ENCODE results near the gene GPANK1. TPM values are rescaled to one million over a fixed set of nuclear protein-coding genes. Genes with fewer than 3 reads are reported as not detected.

Gene GPANK1
- total RNA-seq, 1 experiment from 2014 or later, result 32.0 TPM

DNA sequence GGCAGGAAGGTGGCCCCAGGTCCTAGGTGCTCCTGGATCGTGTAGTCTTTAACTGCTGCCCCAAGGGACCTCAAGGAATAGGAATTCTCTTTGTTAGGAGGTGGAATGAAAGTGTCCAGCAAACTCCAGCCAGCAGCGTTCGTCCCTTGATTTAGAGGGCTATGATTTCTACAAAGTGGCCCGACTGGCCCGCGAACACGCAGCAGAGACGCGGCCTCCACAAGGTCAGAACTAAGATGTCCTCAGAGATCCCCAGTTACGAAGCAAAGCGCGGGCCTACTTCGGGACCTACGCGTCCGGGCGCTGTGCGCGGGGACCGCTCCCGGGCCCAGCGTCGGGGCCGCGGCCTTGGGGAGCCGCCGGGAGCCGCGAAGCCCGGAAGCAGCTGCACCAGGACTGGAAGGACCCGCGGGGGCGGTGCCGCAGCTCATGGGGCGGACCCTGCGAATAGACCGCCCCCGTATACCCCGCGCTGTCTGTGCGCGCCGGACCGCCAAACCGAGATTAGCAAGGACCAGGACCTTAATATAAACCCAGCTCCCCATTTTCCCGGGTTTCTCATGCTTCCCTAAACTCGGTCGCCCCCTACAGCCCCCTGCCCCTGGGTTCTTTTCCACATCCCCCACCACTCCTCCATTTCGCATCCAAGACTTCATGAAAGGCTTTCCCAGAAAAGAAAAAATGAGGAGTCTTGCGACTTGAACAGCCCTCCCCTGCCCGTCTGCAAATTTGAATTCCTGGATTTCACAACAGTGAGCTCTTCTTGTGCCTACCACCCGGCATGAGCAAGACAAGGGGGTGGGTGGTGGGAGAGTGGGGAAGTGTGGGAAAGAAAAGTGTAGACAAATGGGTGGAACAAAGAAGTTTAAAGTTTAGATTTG is 4.2 kb downstream of the GPANK1 start, which contains the start of gene C6orf47:
TSS of gene C6orf47 (minus strand) at position 398 of the 881 bp plus-strand sequence. CDS start 831 bp downstream, outside the sequence.
- BruUV-seq (replicated peaks), result no TSS peak
- H3K9me3 ChIP-seq (ENCODE audit: low read depth, low read length, poor library complexity, severe bottlenecking), result no peaks in the 10 kb centered on the region
- peak; percentile 92 for DNase-seq (ENCODE audit: low spot score)
- peaks cover 39% of the 10 kb centered on the region for H3K4me1 ChIP-seq (ENCODE audit: insufficient read depth, low read length, poor library complexity, severe bottlenecking)
- H3K27me3 ChIP-seq (replicated peaks; ENCODE audit: insufficient read depth, low read depth, low read length, poor library complexity), result no peaks in the 10 kb centered on the region
- peak within 1 kb of the TSS; percentile 83 for H3K4me3 ChIP-seq (ENCODE audit: low read depth, low read length, poor library complexity, severe bottlenecking)
- intact Hi-C loops (cut with micrococcal nuclease; ENCODE audit: unreplicated experiment), result loop anchor here (5.0 kb wide), 1 partner anchor 38 kb away; the partner anchor contains the start of gene PRRC2A
- ChIA-PET CTCF (interaction anchor here (0.6 to 1.0 kb wide), 4 partner anchors 8 to 178 kb away, joined by 4 to 6 read pairs (median 4); partner anchors contain the start of gene BAG6), POLR2A (ENCODE audit: low non-redundant PET) (interaction anchor here (0.5 kb wide), 1 partner anchor 24 kb away, joined by 4 read pairs; no protein-coding TSS in a partner anchor)
- peaks cover 19% of the 10 kb centered on the region for H3K36me3 ChIP-seq (ENCODE audit: insufficient read depth, low read length, poor library complexity, severe bottlenecking)
- H3K27ac ChIP-seq (ENCODE audit: low read depth, low read length, poor library complexity, severe bottlenecking), result peak within 1 kb of the TSS; percentile 88
- TF ChIP-seq EZH2 (IDR thresholded peaks at IDR 0.05; ENCODE audit: borderline replicate concordance, low read depth, low read length, poor library complexity, severe bottlenecking), result no peak
- TF ChIP-seq, protein P1, sequence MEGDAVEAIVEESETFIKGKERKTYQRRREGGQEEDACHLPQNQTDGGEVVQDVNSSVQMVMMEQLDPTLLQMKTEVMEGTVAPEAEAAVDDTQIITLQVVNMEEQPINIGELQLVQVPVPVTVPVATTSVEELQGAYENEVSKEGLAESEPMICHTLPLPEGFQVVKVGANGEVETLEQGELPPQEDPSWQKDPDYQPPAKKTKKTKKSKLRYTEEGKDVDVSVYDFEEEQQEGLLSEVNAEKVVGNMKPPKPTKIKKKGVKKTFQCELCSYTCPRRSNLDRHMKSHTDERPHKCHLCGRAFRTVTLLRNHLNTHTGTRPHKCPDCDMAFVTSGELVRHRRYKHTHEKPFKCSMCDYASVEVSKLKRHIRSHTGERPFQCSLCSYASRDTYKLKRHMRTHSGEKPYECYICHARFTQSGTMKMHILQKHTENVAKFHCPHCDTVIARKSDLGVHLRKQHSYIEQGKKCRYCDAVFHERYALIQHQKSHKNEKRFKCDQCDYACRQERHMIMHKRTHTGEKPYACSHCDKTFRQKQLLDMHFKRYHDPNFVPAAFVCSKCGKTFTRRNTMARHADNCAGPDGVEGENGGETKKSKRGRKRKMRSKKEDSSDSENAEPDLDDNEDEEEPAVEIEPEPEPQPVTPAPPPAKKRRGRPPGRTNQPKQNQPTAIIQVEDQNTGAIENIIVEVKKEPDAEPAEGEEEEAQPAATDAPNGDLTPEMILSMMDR (conservative IDR thresholded peaks at IDR 0.05; ENCODE audit: low read depth, low read length), result no peak

DNA sequence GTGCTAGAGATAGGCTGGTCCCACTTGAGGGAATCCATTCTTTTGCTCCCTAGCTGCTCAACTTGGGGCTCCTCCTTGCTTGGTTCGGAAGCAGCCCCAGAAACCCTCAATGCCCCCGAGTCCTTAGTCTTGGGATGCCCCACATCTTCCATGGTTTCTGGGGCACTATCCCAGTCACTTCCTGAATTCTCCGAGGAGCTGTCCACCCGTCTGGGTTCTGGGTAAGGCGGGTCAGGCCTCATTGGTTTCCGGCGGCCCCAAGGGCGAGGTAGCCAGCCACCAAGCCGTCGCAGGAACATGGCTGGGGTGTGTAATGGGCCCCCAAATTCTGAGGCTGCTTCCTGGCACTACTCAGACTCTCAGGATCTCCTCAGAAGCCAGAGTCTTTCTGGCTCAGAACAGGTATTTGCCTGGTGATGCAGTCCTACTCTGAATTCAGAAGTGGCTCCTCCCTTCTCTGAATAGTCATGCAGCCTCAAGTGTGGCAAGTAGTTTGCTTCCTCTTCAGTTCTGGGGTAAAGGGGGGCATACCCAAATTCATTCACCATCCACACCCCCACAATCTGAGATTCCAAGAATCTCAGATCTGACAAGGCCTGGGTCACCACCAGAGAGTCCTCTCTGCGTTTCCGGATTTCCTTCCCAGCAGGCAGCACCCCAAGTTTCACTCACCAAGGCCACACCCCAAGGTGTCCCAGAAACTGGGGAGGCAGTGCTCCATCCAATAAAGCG is 5.0 kb downstream of the GPANK1 start:
- POLR2A ChIA-PET (ENCODE audit: low non-redundant PET), result interaction anchor here (0.5 kb wide), 1 partner anchor 24 kb away, joined by 4 read pairs; no protein-coding TSS in a partner anchor
- peak overlapping the region; percentile 83 for H3K4me3 ChIP-seq (ENCODE audit: low read depth, low read length, poor library complexity, severe bottlenecking)
- DNase-seq (ENCODE audit: low spot score), result no peak
- no peaks in the 10 kb centered on the region for H3K9me3 ChIP-seq (ENCODE audit: low read depth, low read length, poor library complexity, severe bottlenecking)
- no TSS peak for BruUV-seq (replicated peaks)
- TF ChIP-seq EZH2 (IDR thresholded peaks at IDR 0.05; ENCODE audit: borderline replicate concordance, low read depth, low read length, poor library complexity, severe bottlenecking), result no peak
- intact Hi-C loops (cut with micrococcal nuclease; ENCODE audit: unreplicated experiment), result loop anchor here (5.0 to 10.0 kb wide), 2 partner anchors 38 to 115 kb away; partner anchors contain the start of genes ATP6V1G2, DDX39B, NFKBIL1 and PRRC2A
- peaks cover 19% of the 10 kb centered on the region for H3K36me3 ChIP-seq (ENCODE audit: insufficient read depth, low read length, poor library complexity, severe bottlenecking)
- H3K27ac ChIP-seq (ENCODE audit: low read depth, low read length, poor library complexity, severe bottlenecking), result peak overlapping the region; percentile 88
- no peaks in the 10 kb centered on the region for H3K27me3 ChIP-seq (replicated peaks; ENCODE audit: insufficient read depth, low read depth, low read length, poor library complexity)
- CTCF ChIA-PET, result interaction anchor here (1.0 kb wide), 1 partner anchor 63 kb away, joined by 4 read pairs; no protein-coding TSS in a partner anchor
- peaks cover 39% of the 10 kb centered on the region for H3K4me1 ChIP-seq (ENCODE audit: insufficient read depth, low read length, poor library complexity, severe bottlenecking)

DNA sequence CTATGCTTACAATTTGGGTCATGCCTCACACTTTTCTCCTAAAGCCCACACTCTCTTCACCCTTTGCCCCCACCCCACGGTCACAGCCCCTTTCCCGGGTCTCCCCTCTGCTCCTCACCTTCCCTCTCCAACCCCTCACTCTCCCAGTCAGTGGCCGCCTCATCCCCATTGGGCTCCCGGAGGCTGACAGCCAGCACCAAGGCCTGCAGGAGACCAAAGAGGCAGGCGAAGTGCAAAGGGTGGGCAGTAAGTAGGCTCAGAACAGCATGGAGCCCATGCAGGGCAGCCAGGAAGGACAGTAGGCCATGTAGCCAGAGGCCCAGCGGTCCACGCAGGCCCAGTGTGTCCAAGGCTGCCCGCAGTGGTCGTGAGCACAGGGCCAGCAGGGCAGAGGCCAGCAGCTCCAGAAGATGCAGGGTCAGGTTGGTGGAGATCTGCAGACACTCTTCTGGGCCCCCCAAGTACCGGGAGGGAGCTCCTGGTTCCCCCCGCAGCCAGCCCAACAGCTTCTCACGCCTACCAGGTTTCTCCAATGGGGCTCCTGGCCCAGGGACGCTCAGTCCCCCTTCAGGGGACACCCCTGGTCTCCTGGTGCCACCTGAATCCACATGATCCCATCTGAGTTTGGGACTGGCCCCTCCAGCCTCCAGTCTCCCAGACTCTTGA is 5.7 kb downstream of the GPANK1 start:
- no peak for TF ChIP-seq EZH2 (IDR thresholded peaks at IDR 0.05; ENCODE audit: borderline replicate concordance, low read depth, low read length, poor library complexity, severe bottlenecking)
- TF ChIP-seq, protein P1 (conservative IDR thresholded peaks at IDR 0.05; ENCODE audit: low read depth, low read length), result no peak
- no TSS peak for BruUV-seq (replicated peaks)

More for the DNA sequence above, 5.7 kb downstream of the GPANK1 start:
- H3K27ac ChIP-seq (ENCODE audit: low read depth, low read length, poor library complexity, severe bottlenecking), result peak overlapping the region; percentile 88
- no peak for DNase-seq (ENCODE audit: low spot score)
- ChIA-PET POLR2A (ENCODE audit: low non-redundant PET) (interaction anchor here (0.5 to 0.6 kb wide), 2 partner anchors 21 to 81 kb away, joined by 3 to 4 read pairs; partner anchors contain the start of gene MSH5), CTCF (no interaction called here)
- peak overlapping the region; percentile 83 for H3K4me3 ChIP-seq (ENCODE audit: low read depth, low read length, poor library complexity, severe bottlenecking)
- H3K36me3 ChIP-seq (ENCODE audit: insufficient read depth, low read length, poor library complexity, severe bottlenecking), result peaks cover 19% of the 10 kb centered on the region
- H3K4me1 ChIP-seq (ENCODE audit: insufficient read depth, low read length, poor library complexity, severe bottlenecking), result peaks cover 39% of the 10 kb centered on the region
- no peaks in the 10 kb centered on the region for H3K9me3 ChIP-seq (ENCODE audit: low read depth, low read length, poor library complexity, severe bottlenecking)
- H3K27me3 ChIP-seq (replicated peaks; ENCODE audit: insufficient read depth, low read depth, low read length, poor library complexity), result no peaks in the 10 kb centered on the region
- intact Hi-C loops (cut with micrococcal nuclease; ENCODE audit: unreplicated experiment), result loop anchor here (10.0 kb wide), 1 partner anchor 114 kb away; the partner anchor contains the start of genes ATP6V1G2, DDX39B and NFKBIL1

All from A673 (cell line).